H1 (cell line): ENCODE results near the gene TRDN. TPM values are rescaled to one million over a fixed set of nuclear protein-coding genes. Genes with fewer than 3 reads are reported as not detected.

Experiments
- CTCF ChIA-PET: fragments of 300-600 bp; sonication (Branson Sonifier 250); formaldehyde crosslinking; loops from one replicate; lab custom pipeline; 2021; ENCODE audit not compliant: partially characterized antibody; lab: Charles Lee
- POLR2A ChIA-PET: fragments of 300-600 bp; sonication (Branson Sonifier 250); formaldehyde crosslinking; loops from one replicate; lab custom pipeline; 2021; ENCODE audit warnings: inconsistent platforms; ENCODE audit not compliant: partially characterized antibody; lab: Charles Lee
- DNase-seq, 2 experiments: peaks; one replicate each; pipeline versions ENCODE4 v3.0.0 to v3.0.0-alpha.2; 2010 to 2022; ENCODE audit warnings: low spot score in 2 of 2, low read depth in 1 of 2, mixed read lengths in 1 of 2
- FAIRE-seq: peaks from 2 replicates; lab custom pipeline; 2011; peaks lifted over from hg19 to GRCh38; lab: Jason Lieb, UNC
- H2AFZ ChIP-seq: 2 replicates; pipeline ENCODE4 v1.8.1; 2012; ENCODE audit warnings: low read length, inconsistent platforms
- H2AK5ac ChIP-seq: 2 replicates; pipeline ENCODE4 v1.6.1; 2013; ENCODE audit warnings: low read depth, low read length
- H2BK120ac ChIP-seq: replicated peaks from 2 replicates; pipeline ENCODE3; 2013; ENCODE audit warnings: low read depth, low read length, inconsistent platforms
- H2BK12ac ChIP-seq: 2 replicates; pipeline ENCODE4 v1.6.1; 2013; ENCODE audit warnings: low read depth, low read length
- H2BK15ac ChIP-seq: 2 replicates; pipeline ENCODE4 v1.6.1; 2013; ENCODE audit warnings: low read length
- H2BK20ac ChIP-seq: 2 replicates; pipeline ENCODE4 v1.6.1; 2013; ENCODE audit warnings: low read length
- H2BK5ac ChIP-seq: 2 replicates; pipeline ENCODE4 v1.6.1; 2013; ENCODE audit warnings: low read depth, low read length
- H3K14ac ChIP-seq: 2 replicates; pipeline ENCODE4 v1.6.1; 2013; ENCODE audit warnings: inconsistent platforms; ENCODE audit not compliant: insufficient read length
- H3K18ac ChIP-seq: 2 replicates; pipeline ENCODE4 v1.6.1; 2013; ENCODE audit warnings: low read length; ENCODE audit errors: extremely low read depth
- H3K23ac ChIP-seq: 2 replicates; pipeline ENCODE4 v1.6.1; 2013; ENCODE audit warnings: inconsistent platforms; ENCODE audit not compliant: insufficient read length
- H3K23me2 ChIP-seq: 2 replicates; pipeline ENCODE4 v1.6.1; 2013; ENCODE audit warnings: low read depth, low read length
- H3K27ac ChIP-seq: 2 replicates; pipeline ENCODE4 v1.6.1; 2011; ENCODE audit warnings: low read depth, low read length, inconsistent platforms
- H3K27me3 ChIP-seq, 4 experiments: replicated peaks in 1 of 4; 1 replicate in 1 of 4; 2 replicates in 3 of 4; pipeline versions ENCODE4 v1.6.1 to v1.8.1; 2011 to 2013; ENCODE audit warnings: low read length in 3 of 4, mild to moderate bottlenecking in 3 of 4, inconsistent platforms in 2 of 4, mixed read lengths in 2 of 4, moderate library complexity in 1 of 4; ENCODE audit not compliant: control insufficient read depth in 3 of 4, insufficient read depth in 3 of 4; ENCODE audit errors: extremely low read depth in 1 of 4
- H3K36me3 ChIP-seq, 4 experiments: 2 replicates each; pipeline versions ENCODE4 v1.6.1 to v1.8.1; 2011 to 2013; ENCODE audit warnings: mild to moderate bottlenecking in 4 of 4, low read length in 3 of 4, moderate library complexity in 2 of 4, control low read depth in 1 of 4, inconsistent platforms in 1 of 4; ENCODE audit not compliant: insufficient read depth in 4 of 4, control insufficient read depth in 2 of 4
- H3K4ac ChIP-seq: replicated peaks from 2 replicates; pipeline ENCODE3; 2013; ENCODE audit warnings: low read length, low read depth, mixed read lengths, inconsistent platforms; ENCODE audit not compliant: insufficient read length
- H3K4me1 ChIP-seq, 4 experiments: replicated peaks in 1 of 4; 1 replicate in 1 of 4; 2 replicates in 3 of 4; pipeline versions ENCODE4 v1.6.1 to v1.8.1; 2011 to 2013; ENCODE audit warnings: low read length in 3 of 4, inconsistent platforms in 2 of 4, mixed read lengths in 1 of 4; ENCODE audit not compliant: insufficient read depth in 4 of 4, control insufficient read depth in 3 of 4
- H3K4me2 ChIP-seq, 2 experiments: 2 replicates each; pipeline versions ENCODE4 v1.6.1 to v1.8.1; 2011 to 2013; ENCODE audit warnings: low read depth in 2 of 2, low read length in 2 of 2, control low read depth in 1 of 2, inconsistent platforms in 1 of 2, mild to moderate bottlenecking in 1 of 2; ENCODE audit not compliant: insufficient read depth in 1 of 2
- H3K4me3 ChIP-seq, 4 experiments: fragments of 200-600, 300-600 bp in 1 of 4; sonication (generic), shearing (Covaris generic), sonication (Bioruptor Twin) in 1 of 4; 2 replicates each; pipeline versions ENCODE4 v1.5.1 to v1.8.1; 2011 to 2016; ENCODE audit warnings: low read length in 4 of 4, low read depth in 3 of 4, control low read depth in 2 of 4, inconsistent platforms in 2 of 4, mild to moderate bottlenecking in 2 of 4, mixed read lengths in 1 of 4, moderate library complexity in 1 of 4; ENCODE audit not compliant: insufficient read depth in 2 of 4; ENCODE audit errors: extremely low read depth in 1 of 4
- H3K56ac ChIP-seq: replicated peaks from 2 replicates; pipeline ENCODE3; 2013; ENCODE audit warnings: low read depth, mild to moderate bottlenecking, mixed read lengths, low read length, inconsistent platforms; ENCODE audit not compliant: insufficient read length
- H3K79me1 ChIP-seq: 2 replicates; pipeline ENCODE4 v1.6.1; 2013; ENCODE audit warnings: low read depth, low read length, control low read depth
- H3K79me2 ChIP-seq, 2 experiments: 2 replicates each; pipeline versions ENCODE4 v1.6.1 to v1.8.1; 2012 to 2013; ENCODE audit warnings: low read length in 2 of 2, mild to moderate bottlenecking in 2 of 2, inconsistent platforms in 1 of 2; ENCODE audit not compliant: insufficient read depth in 2 of 2, control insufficient read depth in 1 of 2
- H3K9ac ChIP-seq, 4 experiments: replicated peaks in 1 of 4; 1 replicate in 1 of 4; 2 replicates in 3 of 4; pipeline versions ENCODE4 v1.6.1 to v1.8.1; 2011 to 2013; ENCODE audit warnings: low read depth in 3 of 4, low read length in 3 of 4, control low read depth in 2 of 4, mild to moderate bottlenecking in 2 of 4, moderate library complexity in 2 of 4, inconsistent platforms in 1 of 4; ENCODE audit errors: extremely low read depth in 1 of 4
- H3K9me3 ChIP-seq, 2 experiments: 2 replicates each; pipeline versions ENCODE4 v1.6.1 to v1.8.1; 2012 to 2013; ENCODE audit warnings: mild to moderate bottlenecking in 2 of 2, moderate library complexity in 2 of 2, control low read depth in 1 of 2, inconsistent platforms in 1 of 2, low read depth in 1 of 2, low read length in 1 of 2, mixed read lengths in 1 of 2; ENCODE audit not compliant: insufficient read depth in 2 of 2
- H4K20me1 ChIP-seq, 2 experiments: replicated peaks in 1 of 2; 2 replicates each; pipeline versions ENCODE3 to v1.8.1; 2011 to 2013; ENCODE audit warnings: inconsistent platforms in 2 of 2, low read length in 2 of 2, mild to moderate bottlenecking in 1 of 2; ENCODE audit not compliant: insufficient read depth in 2 of 2, control insufficient read depth in 1 of 2
- H4K5ac ChIP-seq: 2 replicates; pipeline ENCODE4 v1.6.1; 2013; ENCODE audit warnings: low read length, low read depth, mixed read lengths, inconsistent platforms; ENCODE audit not compliant: insufficient read length
- H4K8ac ChIP-seq: 2 replicates; pipeline ENCODE4 v1.8.0; 2013; ENCODE audit warnings: mild to moderate bottlenecking, moderate library complexity, low read length, inconsistent platforms; ENCODE audit not compliant: insufficient read depth; ENCODE audit errors: extremely low read depth
- H4K91ac ChIP-seq: replicated peaks from 2 replicates; pipeline ENCODE3; 2013; ENCODE audit warnings: low read length, mixed read lengths, inconsistent platforms; ENCODE audit not compliant: insufficient read length
- CREB1 ChIP-seq: IDR thresholded peaks from 2 replicates; pipeline ENCODE4 v1.6.1; 2012; ENCODE audit warnings: inconsistent platforms
- CTBP2 ChIP-seq: IDR thresholded peaks from 2 replicates; pipeline ENCODE4 v1.7.0; 2011; ENCODE audit warnings: borderline replicate concordance, mild to moderate bottlenecking, moderate library complexity, mixed read lengths, low read length; ENCODE audit not compliant: insufficient read depth, insufficient read length
- MAX ChIP-seq: IDR thresholded peaks from 2 replicates; pipeline ENCODE4 v1.6.1; 2012; ENCODE audit warnings: inconsistent platforms
- POLR2AphosphoS5 ChIP-seq: IDR thresholded peaks from 2 replicates; pipeline ENCODE4 v1.6.1; 2011; ENCODE audit warnings: low read depth, low read length
- SIX5 ChIP-seq: IDR thresholded peaks from 2 replicates; pipeline ENCODE4 v1.6.1; 2011; ENCODE audit warnings: mild to moderate bottlenecking, low read depth, low read length
- SP1 ChIP-seq: IDR thresholded peaks from 2 replicates; pipeline ENCODE4 v1.6.1; 2011; ENCODE audit warnings: low read depth, low read length
- polyA plus RNA-seq, 7 experiments: library from polyadenylated mRNA; depleted of rRNA in 3 of 7; stranded (reverse) in 5 of 7; unstranded in 2 of 7; fragments of >200 nt in 5 of 7; fragments of 200-250 nt in 2 of 7; gene quantifications; 1 replicate in 5 of 7; 2 replicates in 1 of 7; 4 replicates in 1 of 7; pipeline versions ENCODE4 v1.2.1 to v1.2.3, GENCODE V29; 2011 to 2013; ENCODE audit warnings: missing spikeins in 2 of 7, mixed read lengths in 2 of 7
- total RNA-seq: library from RNA; stranded (reverse); fragmentation: NEBNext Ultra II Directional; extraction: Animal tissue kit (Norgen Biotek cat#: 25700); gene quantifications from 2 replicates; pipeline ENCODE4 v1.2.1, GENCODE V29; 2021
- TF ChIP-seq, protein P1 (sequence below): IDR thresholded peaks from 2 replicates; pipeline ENCODE4 v1.6.1; 2012; ENCODE audit warnings: low read length, inconsistent platforms

TRDN gene
- total and polyA plus RNA-seq, 2 of the 8 experiments (the other 6 are each of a cell fraction or from before 2014, with no cell fraction given) = 1.6 to 41.6 TPM

DNA sequence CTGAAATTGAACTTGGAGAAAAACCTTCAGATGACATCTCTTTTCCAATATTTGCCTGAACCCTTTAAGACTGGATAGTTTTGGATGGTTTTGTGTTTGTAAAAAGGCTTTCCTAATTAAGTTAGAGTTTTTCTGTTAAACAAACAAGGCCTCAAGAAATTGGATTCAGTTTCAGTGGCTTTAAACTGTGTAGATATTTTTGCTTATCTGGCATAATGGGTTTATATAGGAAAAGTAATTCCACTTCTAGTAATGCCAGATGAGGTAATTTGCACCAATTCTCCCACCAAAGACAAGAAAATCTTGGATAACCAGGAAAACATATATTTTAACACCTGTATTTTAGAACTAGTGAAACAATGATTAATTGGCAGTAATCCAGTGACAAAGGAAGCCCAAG lies 12.0 kb upstream of the TRDN start:
- Histone ChIP-seq H4K91ac (no peak overlapping the region), H3K18ac (no peak overlapping the region), H3K27ac (no peak overlapping the region), H3K23me2 (no peaks in the 10 kb centered on the region), H3K4ac (no peak overlapping the region), H2BK120ac (no peak overlapping the region), H3K27me3 (no peaks in the 10 kb centered on the region), H2BK20ac (no peak overlapping the region), H3K9me3 (no peaks in the 10 kb centered on the region), H3K14ac (no peak overlapping the region), H3K56ac (no peak overlapping the region), H3K79me2 (no peaks in the 10 kb centered on the region), H4K5ac (no peak overlapping the region), H2BK15ac (no peak overlapping the region), H3K9ac (no peak overlapping the region), H2BK12ac (no peak overlapping the region), H2AFZ (no peak overlapping the region), H3K4me2 (no peak overlapping the region), H3K23ac (no peak overlapping the region), H4K8ac (no peak overlapping the region), H3K79me1 (no peaks in the 10 kb centered on the region), H4K20me1 (no peaks in the 10 kb centered on the region), H3K4me1 (no peaks in the 10 kb centered on the region), H2AK5ac (no peak overlapping the region), H3K36me3 (no peaks in the 10 kb centered on the region), H2BK5ac (no peak overlapping the region), H3K4me3 (no peak overlapping the region)
- DNase-seq (no peak), FAIRE-seq (no peak)
- POLR2A ChIA-PET = no interaction called here
- CTCF ChIA-PET = no interaction called here
- TF ChIP-seq MAX = no peak
- TF ChIP-seq CREB1 = no peak
- TF ChIP-seq POLR2AphosphoS5 = no peak
- no peak for TF ChIP-seq SIX5
- no peak for TF ChIP-seq CTBP2
- no peak for TF ChIP-seq SP1
- TF ChIP-seq, protein P1, sequence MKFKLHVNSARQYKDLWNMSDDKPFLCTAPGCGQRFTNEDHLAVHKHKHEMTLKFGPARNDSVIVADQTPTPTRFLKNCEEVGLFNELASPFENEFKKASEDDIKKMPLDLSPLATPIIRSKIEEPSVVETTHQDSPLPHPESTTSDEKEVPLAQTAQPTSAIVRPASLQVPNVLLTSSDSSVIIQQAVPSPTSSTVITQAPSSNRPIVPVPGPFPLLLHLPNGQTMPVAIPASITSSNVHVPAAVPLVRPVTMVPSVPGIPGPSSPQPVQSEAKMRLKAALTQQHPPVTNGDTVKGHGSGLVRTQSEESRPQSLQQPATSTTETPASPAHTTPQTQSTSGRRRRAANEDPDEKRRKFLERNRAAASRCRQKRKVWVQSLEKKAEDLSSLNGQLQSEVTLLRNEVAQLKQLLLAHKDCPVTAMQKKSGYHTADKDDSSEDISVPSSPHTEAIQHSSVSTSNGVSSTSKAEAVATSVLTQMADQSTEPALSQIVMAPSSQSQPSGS = no peak
